DMS153 treated with DMSO at 0.1 percent for 48 hours (cell line): ENCODE results near the gene MAP7.
"Not testable (repeated sequence)": the region's sequence is repeated elsewhere in the genome, so short reads cannot be mapped to it uniquely, and the experiment has no call there.

Experiments used
- DNase-seq: peaks from one replicate; lab custom pipeline; 2025; ENCODE audit not compliant: unreplicated experiment; lab: John Stamatoyannopoulos, UW

Gene MAP7

GRCh38 chr6:136550330-136551071 lies at the start of gene MAP7:
Gene MAP7 (minus strand): TSS chr6:136550422. CDS start chr6:136550408, 14 bp downstream.
- DNase-seq = peak; percentile 79

DNA sequence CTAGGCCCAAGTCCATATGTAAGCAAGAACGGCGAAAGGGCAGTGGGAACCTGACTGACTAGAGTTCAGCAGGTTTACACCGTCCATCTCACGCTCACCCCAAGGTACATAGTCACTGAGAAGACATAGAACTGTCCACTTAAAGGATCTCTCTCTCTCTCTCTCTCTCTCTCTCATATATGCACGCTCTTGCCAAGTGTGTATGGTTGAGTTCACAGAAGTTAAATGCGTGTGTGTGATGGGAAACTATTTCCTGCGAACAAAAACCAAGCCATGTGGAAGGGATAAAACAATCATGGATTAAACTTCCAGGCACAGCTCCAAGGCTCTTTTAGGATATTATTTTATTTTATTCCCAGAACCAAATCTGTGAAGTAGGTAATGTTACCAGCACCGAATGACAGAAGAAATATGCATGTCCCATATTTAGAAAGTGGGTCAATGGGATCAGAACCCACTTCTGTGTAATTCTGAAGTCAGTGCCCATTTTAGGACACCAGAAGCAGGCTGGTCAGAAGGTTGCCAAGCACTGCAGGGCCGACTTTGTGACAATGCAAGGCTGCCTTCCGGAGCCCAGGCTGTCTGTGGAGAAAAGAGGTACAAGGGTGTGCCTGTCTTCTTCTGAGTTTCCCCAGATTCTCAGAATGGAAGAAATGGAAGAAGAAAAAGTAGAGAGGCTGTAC lies 49.2 kb upstream of the MAP7 start:
- DNase-seq = no peak

GRCh38 chr6:136598048-136598447 lies 47.8 kb upstream of the MAP7 start:
- no peak for DNase-seq

- DNase-seq = no peak
Measured at GRCh38 chr6:136594671-136595070, 44.4 kb upstream of the MAP7 start.

- DNase-seq = no peak
Measured at GRCh38 chr6:136593748-136594490, 43.7 kb upstream of the MAP7 start.

DNA sequence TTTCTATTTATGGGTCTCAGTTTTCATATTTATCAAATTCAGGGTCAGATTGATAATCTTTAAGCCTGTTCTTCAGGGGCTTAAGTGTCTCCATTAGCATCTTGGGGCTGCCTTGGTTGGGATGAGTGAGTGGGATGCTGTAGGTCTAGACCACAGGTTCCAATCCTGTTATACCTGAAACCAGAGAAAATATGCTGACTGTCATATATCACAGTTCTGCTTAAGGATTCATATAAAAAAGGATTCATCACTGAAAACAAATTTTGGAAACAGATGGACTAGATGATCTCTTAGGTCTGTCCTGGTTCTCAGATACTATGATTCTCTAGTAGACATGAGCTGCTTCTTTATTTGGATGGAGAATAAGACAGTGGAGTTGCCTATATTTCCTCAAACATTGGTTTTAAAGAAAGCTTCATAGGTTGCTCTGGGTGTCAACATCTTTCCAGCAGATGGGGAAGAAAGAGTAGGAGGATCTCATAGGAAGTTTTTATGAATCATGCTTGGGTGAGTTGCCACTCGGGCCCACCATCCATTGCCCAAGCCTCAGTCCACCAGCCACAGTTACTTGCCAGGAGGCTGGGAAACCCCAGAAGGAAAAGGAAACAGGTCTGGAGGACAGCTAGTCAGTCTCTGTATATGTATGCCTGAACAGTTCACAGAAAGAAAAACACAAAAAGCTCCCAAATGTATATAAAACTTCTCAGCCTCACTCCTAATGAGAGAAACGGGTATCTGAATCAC lies 42.9 kb upstream of the MAP7 start:
- DNase-seq = no peak

GRCh38 chr6:136591617-136592016 lies 41.4 kb upstream of the MAP7 start:
- no peak for DNase-seq

- not testable (repeated sequence) for DNase-seq
Measured at GRCh38 chr6:136590846-136591245, 40.6 kb upstream of the MAP7 start.

- DNase-seq = no peak
Measured at GRCh38 chr6:136587527-136587926, 37.3 kb upstream of the MAP7 start.

GRCh38 chr6:136586295-136586694 lies 36.1 kb upstream of the MAP7 start:
- no peak for DNase-seq

GRCh38 chr6:136585523-136585922 lies 35.3 kb upstream of the MAP7 start:
- DNase-seq = not testable (repeated sequence)

- DNase-seq = not testable (repeated sequence)
Measured at GRCh38 chr6:136584290-136584689, 34.1 kb upstream of the MAP7 start.

DNA sequence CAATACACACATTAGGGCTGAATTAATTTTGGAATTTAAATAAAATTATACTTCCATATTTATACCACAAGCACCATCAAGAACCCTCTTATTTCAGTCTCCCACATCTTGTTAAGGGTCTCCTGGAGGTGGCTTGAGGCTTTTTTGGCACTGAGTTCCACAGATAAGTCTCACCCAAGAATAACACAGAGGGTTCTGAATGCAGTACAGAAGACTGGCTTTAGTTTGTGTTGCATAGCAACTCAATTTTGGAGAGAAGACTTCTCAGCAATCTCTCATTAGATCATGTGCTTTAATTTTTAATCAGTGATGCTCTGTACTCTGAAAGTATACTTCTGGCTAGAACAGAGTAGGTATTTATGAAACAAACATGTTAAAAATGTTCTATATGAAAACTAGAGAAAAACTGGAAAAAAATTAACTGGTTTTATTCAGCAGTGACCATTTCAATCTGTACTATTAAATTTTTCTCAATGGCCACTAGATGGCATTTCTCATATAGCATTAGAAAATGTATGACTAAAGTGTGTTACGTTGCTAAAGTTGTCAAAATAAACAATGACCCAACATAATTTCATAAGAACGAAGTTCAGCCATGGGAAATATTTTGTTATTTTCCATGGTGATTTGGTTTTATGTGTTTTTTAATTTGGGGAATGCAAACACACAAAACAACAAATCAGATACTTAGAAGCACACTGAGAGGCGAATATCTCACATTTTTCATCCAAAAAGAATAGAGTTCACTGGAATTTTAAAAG lies 32.7 kb upstream of the MAP7 start:
- peak; percentile 29 for DNase-seq

DNA sequence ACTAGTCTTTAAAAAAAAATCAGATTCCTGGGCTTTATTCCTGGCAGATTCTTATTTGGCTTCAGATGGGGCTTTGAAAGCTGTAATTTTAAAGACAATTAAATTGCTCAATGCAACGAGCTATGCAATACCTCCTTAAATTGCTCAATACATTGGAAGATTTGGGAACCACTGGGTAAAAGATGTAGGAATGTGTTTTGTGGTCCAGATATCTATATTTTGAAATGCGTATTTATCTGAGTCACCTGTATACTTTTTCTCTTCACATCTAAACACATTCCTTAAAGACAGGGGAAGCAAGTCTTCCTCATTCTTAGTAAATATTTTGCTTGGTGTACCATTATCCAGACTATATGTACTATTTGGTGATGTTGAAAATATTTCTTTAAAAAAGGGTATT lies 29.6 kb upstream of the MAP7 start:
- no peak for DNase-seq

GRCh38 chr6:136576821-136577220 lies 26.6 kb upstream of the MAP7 start:
- DNase-seq = no peak

GRCh38 chr6:136571496-136571895 lies 21.3 kb upstream of the MAP7 start:
- DNase-seq = no peak

DNA sequence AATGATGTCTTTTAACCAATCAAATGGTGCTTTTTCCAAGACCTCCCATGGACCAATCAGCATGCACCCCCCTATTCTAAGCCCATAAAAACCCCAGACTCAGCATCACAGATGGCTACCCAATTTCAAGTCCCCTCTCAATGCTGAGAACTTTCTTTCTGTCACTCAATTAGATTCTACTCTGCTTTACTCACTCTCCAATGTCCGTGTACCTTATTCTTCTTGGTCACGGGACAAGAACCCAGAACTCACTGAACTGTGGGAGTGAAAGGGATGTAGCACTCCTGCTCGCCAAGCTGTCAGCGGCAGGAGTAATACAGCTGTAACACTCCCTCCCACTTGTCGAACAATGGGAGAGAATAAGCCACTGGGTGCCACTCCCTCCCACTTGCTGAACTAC lies 20.8 kb upstream of the MAP7 start:
- no peak for DNase-seq

DNA sequence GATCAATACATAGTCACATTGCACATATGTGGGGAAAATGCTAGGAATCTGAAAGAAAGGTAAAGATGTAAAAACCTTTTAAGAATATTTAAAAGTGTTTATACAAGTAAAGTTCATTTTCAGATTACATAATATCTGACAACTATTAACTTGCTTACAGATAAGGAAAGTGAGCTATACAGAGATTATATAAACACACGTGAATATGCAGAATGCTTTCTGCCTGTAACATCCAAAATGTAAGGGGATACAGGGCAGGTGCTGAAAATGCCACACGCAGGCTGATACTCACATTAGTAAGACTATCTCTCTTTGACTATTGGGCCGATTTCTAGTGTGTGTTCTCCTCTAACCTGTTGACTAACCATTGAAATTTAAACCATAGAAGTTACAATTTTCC lies 17.9 kb upstream of the MAP7 start:
- DNase-seq = no peak

DNA sequence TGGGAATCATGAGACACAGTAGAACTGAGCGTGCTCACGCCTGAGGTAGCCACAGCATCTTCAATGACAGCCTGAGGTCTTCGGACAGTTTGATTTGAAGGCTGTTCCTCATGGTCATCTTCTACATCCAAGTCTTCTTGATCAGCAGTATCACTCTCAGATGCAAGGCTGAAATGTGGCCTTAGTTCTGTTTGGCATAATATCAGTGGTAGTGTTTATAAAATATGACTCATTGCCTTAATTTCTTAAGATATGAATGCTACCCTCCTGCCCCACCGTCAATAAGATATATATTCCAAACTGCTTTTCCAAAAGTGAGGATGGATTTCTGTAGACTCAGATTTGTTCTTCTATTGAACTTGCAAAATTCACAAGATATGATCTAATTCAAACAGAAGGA lies 17.5 kb upstream of the MAP7 start:
- DNase-seq = no peak

GRCh38 chr6:136566851-136567250 lies 16.6 kb upstream of the MAP7 start:
- no peak for DNase-seq
